Thymus (tissue), 11 donors: Measurements from ENCODE around the gene ASIC2. TPM values are rescaled to one million over a fixed set of nuclear protein-coding genes. Genes with fewer than 3 reads are reported as not detected.

ENCODE experiments used
- DNase-seq, 9 donors: peaks; one replicate each; pipeline ENCODE4 v3.0.0-alpha.2; 2013; ENCODE audit warnings: low spot score in 9 of 9, low read depth in 6 of 9, missing footprints in 1 of 9
- H3K27ac ChIP-seq, 2 donors: one replicate each; pipeline ENCODE4 v1.5.1; 2013; ENCODE audit warnings: control low read depth in 1 of 2, low read depth in 1 of 2, low read length in 1 of 2, mild to moderate bottlenecking in 1 of 2, moderate library complexity in 1 of 2
- H3K27me3 ChIP-seq, 2 donors: one replicate each; pipeline ENCODE4 v1.5.1; 2013; ENCODE audit warnings: low read length in 1 of 2; ENCODE audit not compliant: control insufficient read depth in 2 of 2, insufficient read depth in 1 of 2
- H3K36me3 ChIP-seq, 2 donors: one replicate each; pipeline ENCODE4 v1.5.1; 2013; ENCODE audit warnings: low read length in 1 of 2, mild to moderate bottlenecking in 1 of 2, moderate library complexity in 1 of 2; ENCODE audit not compliant: control insufficient read depth in 2 of 2, insufficient read depth in 2 of 2
- H3K4me1 ChIP-seq, 2 donors: one replicate each; pipeline ENCODE4 v1.5.1; 2013; ENCODE audit warnings: low read length in 2 of 2; ENCODE audit not compliant: control insufficient read depth in 2 of 2, insufficient read depth in 2 of 2
- H3K4me3 ChIP-seq, 2 donors: one replicate each; pipeline ENCODE4 v1.5.1; 2013; ENCODE audit warnings: low read length in 2 of 2, control low read depth in 1 of 2, mild to moderate bottlenecking in 1 of 2
- H3K9me3 ChIP-seq, 2 donors: one replicate each; pipeline ENCODE4 v1.5.1; 2013; ENCODE audit warnings: low read length in 1 of 2, mild to moderate bottlenecking in 1 of 2; ENCODE audit not compliant: control insufficient read depth in 2 of 2, insufficient read depth in 1 of 2
- WGBS: extraction: QIAGEN DNeasy Blood & Tissue Kit; methylation state at CpG from one replicate; pipeline ENCODE4 v1.1.7; 2013; 5-methylcytosine and 5-hydroxymethylcytosine counted together
- polyA plus RNA-seq: library from polyadenylated mRNA; stranded (reverse); fragments of 200-250 nt; gene quantifications from one replicate; pipeline ENCODE4 v1.2.3, GENCODE V29; 2013
- total RNA-seq: library from RNA; stranded (reverse); fragments of 120-200 nt; gene quantifications from one replicate; pipeline ENCODE4 v1.2.4, GENCODE V29; 2013
- donor health status: healthy.

Gene ASIC2
- total and polyA plus RNA-seq, 2 donors = 0.09 to 0.14 TPM

- Histone ChIP-seq H3K4me1 (no peaks in the 10 kb centered on the region), H3K4me3 (no peak overlapping the region), H3K27ac (no peak overlapping the region), H3K36me3 (no peaks in the 10 kb centered on the region), H3K27me3 (no peaks in the 10 kb centered on the region), H3K9me3 (no peaks in the 10 kb centered on the region)
- no peak for DNase-seq
- WGBS = 97% methylated on average over 4 of the region's 4 CpGs
Observed at GRCh38 chr17:33207231-33207630, 85.9 kb downstream of the ASIC2 start.

- H3K27me3 ChIP-seq = no peaks in the 10 kb centered on the region
- no peak overlapping the region for H3K4me3 ChIP-seq
- DNase-seq = no peak
- H3K9me3 ChIP-seq = no peaks in the 10 kb centered on the region
- no peak overlapping the region for H3K27ac ChIP-seq
- H3K4me1 ChIP-seq = no peaks in the 10 kb centered on the region
- 95% methylated on average over 8 of the region's 8 CpGs for WGBS
- no peaks in the 10 kb centered on the region for H3K36me3 ChIP-seq
Observed at GRCh38 chr17:33205552-33205951, 87.5 kb downstream of the ASIC2 start.

DNA sequence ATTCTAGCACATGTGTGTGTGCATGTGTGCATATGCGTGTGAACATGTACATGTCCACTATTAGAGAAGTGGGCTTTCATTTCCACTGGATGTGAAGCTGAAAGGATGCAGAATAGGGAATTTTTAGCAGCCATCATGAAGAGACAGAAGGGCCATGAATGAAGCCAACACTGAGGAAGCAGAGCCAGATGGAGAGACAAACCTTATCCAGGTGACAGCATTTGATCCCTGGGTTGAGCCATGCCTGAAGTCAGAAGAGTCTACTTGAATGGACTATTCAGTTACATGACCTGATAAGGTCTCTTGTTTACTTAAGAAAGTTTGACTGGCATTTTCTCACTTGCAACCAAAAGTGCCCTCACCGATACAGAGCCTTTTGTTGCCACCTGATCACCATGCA lies 88.4 kb downstream of the ASIC2 start:
- Histone ChIP-seq H3K4me3 (no peak overlapping the region), H3K27ac (no peak overlapping the region), H3K9me3 (no peaks in the 10 kb centered on the region), H3K27me3 (no peaks in the 10 kb centered on the region), H3K4me1 (no peaks in the 10 kb centered on the region), H3K36me3 (no peaks in the 10 kb centered on the region)
- DNase-seq = no peak
- 93% methylated on average over 2 of the region's 2 CpGs for WGBS

DNA sequence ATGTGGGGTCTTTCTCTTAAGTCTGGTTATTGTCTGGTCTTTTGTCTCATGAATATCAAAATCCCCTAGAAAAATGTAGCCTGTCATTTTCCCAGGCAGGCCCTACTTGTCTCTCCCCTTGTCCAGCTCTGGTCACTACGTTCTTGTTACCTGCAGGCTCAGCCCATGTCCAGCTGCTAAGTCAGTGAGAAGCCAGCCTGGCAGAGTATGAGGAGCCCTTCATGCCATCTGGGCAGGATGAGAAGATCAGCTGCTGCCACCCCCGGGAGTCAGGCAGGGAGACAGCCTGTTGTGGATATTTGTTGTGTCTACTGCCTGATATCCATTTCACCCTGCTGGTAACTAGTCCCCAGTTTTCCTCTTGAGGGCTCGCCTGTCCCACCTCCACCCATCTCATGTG lies 88.9 kb downstream of the ASIC2 start:
- Histone ChIP-seq H3K9me3 (no peaks in the 10 kb centered on the region), H3K4me1 (no peaks in the 10 kb centered on the region), H3K4me3 (no peak overlapping the region), H3K27me3 (no peaks in the 10 kb centered on the region), H3K27ac (no peak overlapping the region), H3K36me3 (no peaks in the 10 kb centered on the region)
- no peak for DNase-seq
- 91% methylated on average over 3 of the region's 3 CpGs for WGBS

GRCh38 chr17:33202796-33203495 lies 90.1 kb downstream of the ASIC2 start:
- Histone ChIP-seq H3K4me3 (no peak overlapping the region), H3K27me3 (no peaks in the 10 kb centered on the region), H3K9me3 (no peaks in the 10 kb centered on the region), H3K27ac (no peak overlapping the region), H3K36me3 (no peaks in the 10 kb centered on the region), H3K4me1 (no peaks in the 10 kb centered on the region)
- 56% methylated on average over 10 of the region's 10 CpGs for WGBS
- DNase-seq = no peak

- WGBS = 84% methylated on average over 7 of the region's 7 CpGs
- H3K4me1 ChIP-seq = no peaks in the 10 kb centered on the region
- no peaks in the 10 kb centered on the region for H3K9me3 ChIP-seq
- H3K4me3 ChIP-seq = no peak overlapping the region
- no peak for DNase-seq
- H3K27me3 ChIP-seq = no peaks in the 10 kb centered on the region
- no peak overlapping the region for H3K27ac ChIP-seq
- no peaks in the 10 kb centered on the region for H3K36me3 ChIP-seq
Observed at GRCh38 chr17:33202021-33202420, 91.1 kb downstream of the ASIC2 start.

DNA sequence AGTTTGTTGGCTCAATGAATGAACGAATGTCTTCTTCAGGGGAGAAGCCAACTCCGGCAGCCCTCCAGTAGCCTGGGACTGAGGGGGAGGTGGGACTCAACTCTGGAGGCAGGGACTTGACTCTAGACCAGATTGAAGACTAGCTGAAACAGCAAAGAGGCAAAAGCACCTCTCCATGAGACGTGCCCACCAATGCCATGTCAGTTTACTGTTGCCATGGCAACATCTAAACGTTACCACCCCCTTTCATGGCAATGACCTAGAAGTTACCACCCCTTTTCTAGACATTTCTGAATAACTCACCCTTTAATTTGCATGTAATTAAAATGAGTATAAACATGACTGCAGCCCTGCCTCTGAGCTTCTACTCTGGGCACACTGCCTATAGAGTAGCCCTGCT lies 91.8 kb downstream of the ASIC2 start:
- H3K9me3 ChIP-seq = no peaks in the 10 kb centered on the region
- no peak overlapping the region for H3K4me3 ChIP-seq
- H3K27me3 ChIP-seq = no peaks in the 10 kb centered on the region
- no peak for DNase-seq
- no peak overlapping the region for H3K27ac ChIP-seq
- H3K4me1 ChIP-seq = no peaks in the 10 kb centered on the region
- WGBS = 85% methylated on average over 4 of the region's 4 CpGs
- H3K36me3 ChIP-seq = no peaks in the 10 kb centered on the region

DNA sequence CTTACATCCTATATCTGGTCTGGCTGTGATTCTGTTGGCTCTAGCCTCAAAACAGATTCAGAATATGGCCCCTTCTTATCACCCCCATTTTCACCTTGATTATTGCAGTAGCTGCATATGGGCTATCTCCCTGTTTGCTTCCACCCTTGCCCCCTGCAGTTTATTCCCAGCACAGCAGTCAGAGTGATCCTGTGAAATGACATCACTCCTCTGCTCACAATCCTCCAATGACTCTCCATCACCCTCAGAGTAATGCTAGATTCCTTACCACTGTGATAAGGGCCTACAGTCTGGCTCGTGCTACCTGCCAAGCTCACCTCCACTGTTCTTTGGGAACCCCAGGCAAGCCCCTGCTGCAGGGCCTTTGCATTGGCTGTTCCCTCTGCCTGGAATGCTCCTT lies 92.5 kb downstream of the ASIC2 start:
- Histone ChIP-seq H3K4me1 (no peaks in the 10 kb centered on the region), H3K27ac (no peak overlapping the region), H3K36me3 (no peaks in the 10 kb centered on the region), H3K4me3 (no peak overlapping the region), H3K9me3 (no peaks in the 10 kb centered on the region), H3K27me3 (no peaks in the 10 kb centered on the region)
- DNase-seq = no peak
- WGBS = 17% methylated on average over 1 of the region's 1 CpG

- H3K4me1 ChIP-seq = no peaks in the 10 kb centered on the region
- no peak for DNase-seq
- WGBS = 83% methylated on average over 12 of the region's 12 CpGs
Observed at GRCh38 chr17:33199571-33200510, 93.3 kb downstream of the ASIC2 start.

More at GRCh38 chr17:33199571-33200510, 93.3 kb downstream of the ASIC2 start:
- Histone ChIP-seq H3K9me3 (no peaks in the 10 kb centered on the region), H3K36me3 (no peaks in the 10 kb centered on the region), H3K27ac (no peak overlapping the region), H3K27me3 (no peaks in the 10 kb centered on the region), H3K4me3 (no peak overlapping the region)
